Measurements from ENCODE around the gene ATP8B3.

Gene ATP8B3

DNA sequence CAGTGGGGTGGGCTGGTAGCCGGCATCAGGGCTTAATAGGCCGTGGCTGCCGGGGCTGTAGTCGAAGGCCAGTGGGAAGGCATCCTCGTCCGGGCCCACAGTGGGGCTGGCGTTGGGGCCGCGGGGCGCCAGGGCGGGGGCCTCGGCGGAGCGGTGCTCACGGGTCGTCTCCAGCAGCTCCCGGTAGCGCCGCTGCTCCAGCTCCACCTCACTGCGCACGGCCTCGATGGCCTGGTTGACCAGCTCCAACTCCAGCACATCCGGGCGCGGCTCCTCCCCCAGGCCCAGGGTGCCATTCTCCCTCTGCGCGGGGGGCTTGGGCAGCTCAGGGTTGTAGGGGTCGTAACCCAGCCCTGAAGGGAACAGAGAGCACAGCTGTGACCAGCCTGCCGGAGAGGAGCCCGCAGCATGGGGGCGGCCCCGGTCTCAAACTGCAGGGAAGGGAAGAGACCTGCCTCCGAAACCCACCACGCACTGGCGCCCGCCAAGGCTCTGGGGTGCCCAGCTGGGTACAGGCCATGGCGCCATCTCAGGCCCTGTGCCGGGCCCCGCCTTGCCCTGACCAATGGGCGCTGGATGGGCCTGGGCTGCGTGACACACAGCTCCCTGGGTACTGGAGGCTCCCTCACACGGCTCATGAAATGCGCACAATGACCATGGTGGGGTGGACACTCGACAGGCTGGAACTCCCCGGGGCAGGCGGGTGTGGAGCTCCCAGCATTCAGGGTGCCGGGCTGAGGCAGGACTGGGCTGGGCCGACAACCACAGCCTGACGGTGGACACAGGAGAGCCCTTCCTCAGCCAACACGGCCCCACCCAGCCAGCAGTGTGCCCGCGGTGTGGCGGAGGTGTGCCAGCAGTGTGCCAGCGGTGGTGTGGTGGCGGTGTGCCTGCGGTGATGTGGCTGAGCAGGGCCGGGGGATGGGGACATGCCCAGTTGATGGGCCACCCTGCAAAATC, 16.5 kb upstream of the ATP8B3 start:
- no peak overlapping the region for H3K27ac ChIP-seq (ENCODE audit: low read depth, low read length)
- peaks cover 19% of the 10 kb centered on the region for H3K4me1 ChIP-seq (ENCODE audit: insufficient read depth, low read length)
- H3K9me3 ChIP-seq (ENCODE audit: low read length), result no peaks in the 10 kb centered on the region
- H3K4me3 ChIP-seq (ENCODE audit: low read depth in 1 of 2, low read length in 2 of 2), result no peak overlapping the region
- no peak overlapping the region for H3K9ac ChIP-seq (ENCODE audit: low read length)
- H3K27me3 ChIP-seq (ENCODE audit: control insufficient read depth in 1 of 2, insufficient read depth in 2 of 2, low read length in 2 of 2), result no peaks in the 10 kb centered on the region
- H3K36me3 ChIP-seq (ENCODE audit: insufficient read depth, low read length), result peaks cover 6% of the 10 kb centered on the region

DNA sequence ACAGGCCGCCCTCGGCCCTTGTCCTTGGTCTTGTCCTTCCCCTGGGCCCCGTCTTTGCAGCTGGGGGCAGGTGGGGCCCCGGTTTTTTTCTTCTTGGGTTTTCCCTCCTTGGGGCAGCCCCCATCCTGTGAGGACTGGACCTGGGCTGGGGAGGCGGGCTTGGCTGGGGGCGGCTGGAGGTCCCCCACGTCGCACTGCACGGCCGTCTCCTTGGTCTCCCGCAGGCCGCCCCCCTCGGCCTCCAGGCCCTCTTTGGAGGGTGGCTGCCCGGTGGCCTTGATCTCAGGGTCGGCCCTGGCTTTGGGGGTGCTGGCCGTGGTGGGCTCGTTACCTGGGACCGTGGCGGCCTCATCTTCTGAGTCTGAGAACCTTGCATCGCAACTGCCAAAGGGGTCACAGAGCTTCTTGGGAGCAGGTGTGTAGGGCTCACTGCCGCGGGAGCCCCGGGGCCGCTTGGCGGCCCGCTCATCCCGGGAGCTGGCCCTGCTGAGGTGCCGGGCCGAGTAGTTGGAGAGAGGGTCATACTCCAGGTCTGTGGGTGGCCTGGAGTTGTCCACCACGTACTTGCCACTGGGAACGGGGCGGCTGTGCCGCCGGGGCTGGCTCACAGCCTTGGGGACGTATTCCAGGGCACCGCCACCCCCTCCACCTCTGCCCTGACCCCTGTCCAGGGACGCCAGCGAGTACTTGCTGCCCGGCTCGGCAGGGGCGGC, 15.6 kb upstream of the ATP8B3 start:
- Histone ChIP-seq H3K9me3 (ENCODE audit: low read length) (no peaks in the 10 kb centered on the region), H3K9ac (ENCODE audit: low read length) (no peak overlapping the region), H3K36me3 (ENCODE audit: insufficient read depth, low read length) (peaks cover 13% of the 10 kb centered on the region), H3K27me3 (ENCODE audit: control insufficient read depth in 1 of 2, insufficient read depth in 2 of 2, low read length in 2 of 2) (no peaks in the 10 kb centered on the region), H3K27ac (ENCODE audit: low read depth, low read length) (no peak overlapping the region), H3K4me3 (ENCODE audit: low read depth in 1 of 2, low read length in 2 of 2) (no peak overlapping the region), H3K4me1 (ENCODE audit: insufficient read depth, low read length) (peaks cover 19% of the 10 kb centered on the region)

DNA sequence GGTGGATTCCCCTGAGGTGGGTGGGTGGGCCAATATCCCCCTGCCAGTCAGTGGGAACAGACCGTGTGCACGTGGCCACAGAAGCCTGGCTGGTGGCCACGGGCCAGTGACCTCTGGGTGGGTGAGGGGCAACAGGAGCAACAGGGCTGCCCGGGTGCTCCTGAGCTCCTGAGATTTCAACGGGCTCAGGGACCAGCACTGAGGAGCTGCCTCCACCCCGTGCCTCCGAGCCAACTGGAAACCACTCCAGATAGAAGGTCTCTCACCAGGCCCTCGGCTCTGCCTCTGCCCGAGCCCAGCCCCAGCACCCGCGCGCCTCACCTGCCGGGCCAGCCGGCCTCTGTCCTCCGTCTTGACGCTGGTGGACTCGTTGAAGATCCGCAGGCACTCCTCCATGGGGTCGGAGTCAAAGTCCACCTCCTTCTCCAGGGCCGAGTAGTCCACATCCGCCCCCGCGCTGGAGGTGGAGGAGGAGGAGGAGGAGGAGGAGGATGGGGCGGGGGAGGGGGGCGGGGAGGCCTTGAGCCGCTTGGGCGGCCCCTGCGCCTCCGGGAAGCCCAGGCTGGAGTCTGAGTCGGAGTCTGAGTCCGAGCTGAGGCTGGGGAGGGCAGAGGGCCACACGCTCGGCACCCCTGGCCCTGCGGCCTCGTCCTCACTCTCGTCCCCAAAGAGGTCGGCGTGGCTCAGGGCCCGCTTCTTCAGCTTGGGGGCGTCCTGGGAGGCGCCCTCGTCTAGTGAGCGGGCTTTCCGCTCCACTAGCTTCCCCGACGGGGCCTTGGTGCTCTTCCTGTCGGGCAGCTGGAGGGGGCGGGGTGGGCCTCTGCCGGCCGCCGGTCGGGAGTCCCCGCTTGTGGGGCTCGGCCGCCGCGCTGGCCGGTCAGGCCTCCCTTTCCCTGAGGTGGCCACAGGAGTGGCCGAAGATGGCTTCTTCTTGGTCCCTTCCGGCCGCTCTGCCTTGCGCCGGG, 14.8 kb upstream of the ATP8B3 start:
- Histone ChIP-seq H3K27me3 (ENCODE audit: control insufficient read depth in 1 of 2, insufficient read depth in 2 of 2, low read length in 2 of 2) (no peaks in the 10 kb centered on the region), H3K9ac (ENCODE audit: low read length) (no peak overlapping the region), H3K4me3 (ENCODE audit: low read depth in 1 of 2, low read length in 2 of 2) (no peak overlapping the region), H3K9me3 (ENCODE audit: low read length) (no peaks in the 10 kb centered on the region), H3K36me3 (ENCODE audit: insufficient read depth, low read length) (peaks cover 13% of the 10 kb centered on the region), H3K27ac (ENCODE audit: low read depth, low read length) (no peak overlapping the region), H3K4me1 (ENCODE audit: insufficient read depth, low read length) (peaks cover 19% of the 10 kb centered on the region)

DNA sequence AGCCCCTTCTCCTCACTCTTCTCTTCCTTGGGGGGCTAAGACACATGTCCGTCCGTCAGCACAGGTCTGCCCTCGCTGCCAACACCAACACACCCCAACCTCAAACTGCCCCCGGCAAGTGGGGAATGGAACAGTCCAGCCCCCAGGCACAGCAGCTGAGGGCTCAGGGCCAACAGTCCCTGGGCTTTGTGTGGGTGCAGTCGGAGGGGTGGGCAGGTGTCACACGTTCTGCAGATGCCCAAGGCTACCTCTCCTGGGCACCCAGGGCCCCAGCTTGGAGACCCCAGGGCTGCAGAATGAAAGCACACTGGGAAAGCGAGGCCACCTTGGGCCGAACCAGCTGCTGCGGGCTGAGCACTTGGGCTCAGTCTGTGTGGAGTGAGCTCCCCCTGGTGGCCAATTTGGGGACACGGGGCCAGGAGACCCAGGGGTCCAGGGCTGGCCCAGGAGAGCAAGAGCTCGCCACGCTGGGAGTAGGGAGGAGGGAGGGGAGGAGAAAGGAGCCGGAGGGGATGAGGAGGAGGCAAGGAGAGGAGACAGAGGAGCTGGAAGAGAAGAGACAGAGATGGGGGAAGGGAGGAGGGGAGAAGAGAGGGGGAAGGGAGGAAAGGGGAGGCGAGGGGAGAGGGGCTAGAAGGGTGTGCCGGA, 14.0 kb upstream of the ATP8B3 start:
- no peak overlapping the region for H3K4me3 ChIP-seq (ENCODE audit: low read depth in 1 of 2, low read length in 2 of 2)
- no peak overlapping the region for H3K9ac ChIP-seq (ENCODE audit: low read length)
- H3K27ac ChIP-seq (ENCODE audit: low read depth, low read length), result no peak overlapping the region
- no peaks in the 10 kb centered on the region for H3K9me3 ChIP-seq (ENCODE audit: low read length)
- H3K36me3 ChIP-seq (ENCODE audit: insufficient read depth, low read length), result peaks cover 13% of the 10 kb centered on the region
- no peaks in the 10 kb centered on the region for H3K27me3 ChIP-seq (ENCODE audit: control insufficient read depth in 1 of 2, insufficient read depth in 2 of 2, low read length in 2 of 2)
- peaks cover 19% of the 10 kb centered on the region for H3K4me1 ChIP-seq (ENCODE audit: insufficient read depth, low read length)

DNA sequence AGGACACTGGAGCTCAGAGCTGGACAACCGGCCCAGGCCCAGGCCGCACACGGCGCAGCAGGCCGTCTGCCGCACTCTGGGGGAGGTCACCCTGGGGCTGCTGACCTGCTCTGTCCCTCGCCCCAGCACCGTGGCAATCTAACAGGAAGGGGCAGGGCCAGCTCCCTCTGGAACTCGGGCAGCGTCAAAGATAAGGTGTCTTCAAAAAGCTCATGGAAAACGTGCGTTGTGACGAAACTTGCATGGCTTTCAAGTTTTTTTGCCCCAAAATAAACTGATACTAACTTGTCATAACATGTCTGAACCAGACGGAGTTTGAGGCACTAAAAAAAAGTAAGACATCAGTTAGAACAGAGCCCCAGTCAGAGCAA, 12.2 kb upstream of the ATP8B3 start:
- Histone ChIP-seq H3K9ac (ENCODE audit: low read length) (no peak overlapping the region), H3K36me3 (ENCODE audit: insufficient read depth, low read length) (peaks cover 23% of the 10 kb centered on the region), H3K9me3 (ENCODE audit: low read length) (no peaks in the 10 kb centered on the region), H3K27me3 (ENCODE audit: control insufficient read depth in 1 of 2, insufficient read depth in 2 of 2, low read length in 2 of 2) (no peaks in the 10 kb centered on the region), H3K4me1 (ENCODE audit: insufficient read depth, low read length) (peaks cover 11% of the 10 kb centered on the region), H3K4me3 (ENCODE audit: low read depth in 1 of 2, low read length in 2 of 2) (no peak overlapping the region), H3K27ac (ENCODE audit: low read depth, low read length) (no peak overlapping the region)

DNA sequence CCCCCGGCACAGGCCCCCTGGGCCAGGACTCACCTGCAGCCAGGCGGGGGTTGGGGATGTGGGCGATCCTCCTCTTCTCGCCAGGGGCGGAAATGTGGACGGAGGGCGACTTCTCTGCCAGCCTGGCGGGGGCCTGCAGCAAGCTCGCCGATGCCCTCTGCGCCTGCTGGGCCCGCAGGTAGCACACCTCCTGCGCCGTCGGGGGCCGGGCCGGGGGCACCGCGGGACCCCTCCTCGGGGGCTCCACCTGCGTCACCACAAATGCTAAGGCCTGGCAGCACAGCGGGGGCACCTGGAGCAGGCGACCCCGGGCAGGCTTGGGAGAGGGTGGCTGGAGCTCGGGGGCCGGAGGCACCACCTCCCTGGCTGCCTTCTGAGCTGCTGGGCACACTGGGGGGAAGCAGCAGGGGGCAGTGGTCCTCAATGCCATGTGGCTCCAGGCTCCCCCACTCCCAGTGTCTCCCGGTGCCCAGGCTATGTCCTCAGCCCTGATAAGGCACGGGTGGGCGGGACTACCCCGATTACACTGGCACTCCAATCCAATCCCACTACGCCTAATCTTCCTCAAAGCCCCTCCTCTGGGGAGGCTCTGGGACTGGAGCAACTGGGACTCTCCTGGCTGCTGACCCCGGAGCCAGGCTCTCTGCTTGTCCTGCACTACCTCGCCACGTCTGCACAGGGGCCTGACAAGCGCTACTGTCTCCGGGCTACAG, 11.6 kb upstream of the ATP8B3 start:
- Histone ChIP-seq H3K27me3 (ENCODE audit: control insufficient read depth in 1 of 2, insufficient read depth in 2 of 2, low read length in 2 of 2) (no peaks in the 10 kb centered on the region), H3K27ac (ENCODE audit: low read depth, low read length) (no peak overlapping the region), H3K4me3 (ENCODE audit: low read depth in 1 of 2, low read length in 2 of 2) (no peak overlapping the region), H3K4me1 (ENCODE audit: insufficient read depth, low read length) (peaks cover 11% of the 10 kb centered on the region), H3K9ac (ENCODE audit: low read length) (no peak overlapping the region), H3K36me3 (ENCODE audit: insufficient read depth, low read length) (peaks cover 24% of the 10 kb centered on the region), H3K9me3 (ENCODE audit: low read length) (no peaks in the 10 kb centered on the region)

DNA sequence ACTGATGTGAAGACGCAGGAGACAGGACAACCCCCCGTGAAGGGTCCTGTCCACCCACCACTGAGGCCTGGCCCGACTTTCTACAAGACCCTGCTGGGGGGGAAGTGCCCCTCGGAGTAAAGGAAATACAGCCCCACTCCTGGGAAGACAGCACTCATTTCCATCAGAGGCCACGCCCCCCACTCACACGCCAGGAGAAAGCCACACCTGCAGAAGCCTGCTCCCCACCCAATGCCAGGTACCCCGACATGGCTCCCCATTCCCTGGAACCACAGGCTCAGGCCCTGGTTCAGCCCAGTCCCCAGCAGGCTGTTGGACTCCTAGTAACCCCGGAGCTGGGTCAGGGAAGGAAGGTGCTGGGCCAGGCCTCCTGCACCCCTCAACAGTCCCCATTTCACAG, 10.9 kb upstream of the ATP8B3 start:
- H3K9ac ChIP-seq (ENCODE audit: low read length), result no peak overlapping the region
- no peaks in the 10 kb centered on the region for H3K27me3 ChIP-seq (ENCODE audit: control insufficient read depth in 1 of 2, insufficient read depth in 2 of 2, low read length in 2 of 2)
- peaks cover 31% of the 10 kb centered on the region for H3K36me3 ChIP-seq (ENCODE audit: insufficient read depth, low read length)
- H3K4me1 ChIP-seq (ENCODE audit: insufficient read depth, low read length), result peaks cover 11% of the 10 kb centered on the region
- H3K4me3 ChIP-seq (ENCODE audit: low read depth in 1 of 2, low read length in 2 of 2), result no peak overlapping the region
- no peaks in the 10 kb centered on the region for H3K9me3 ChIP-seq (ENCODE audit: low read length)
- H3K27ac ChIP-seq (ENCODE audit: low read depth, low read length), result no peak overlapping the region

DNA sequence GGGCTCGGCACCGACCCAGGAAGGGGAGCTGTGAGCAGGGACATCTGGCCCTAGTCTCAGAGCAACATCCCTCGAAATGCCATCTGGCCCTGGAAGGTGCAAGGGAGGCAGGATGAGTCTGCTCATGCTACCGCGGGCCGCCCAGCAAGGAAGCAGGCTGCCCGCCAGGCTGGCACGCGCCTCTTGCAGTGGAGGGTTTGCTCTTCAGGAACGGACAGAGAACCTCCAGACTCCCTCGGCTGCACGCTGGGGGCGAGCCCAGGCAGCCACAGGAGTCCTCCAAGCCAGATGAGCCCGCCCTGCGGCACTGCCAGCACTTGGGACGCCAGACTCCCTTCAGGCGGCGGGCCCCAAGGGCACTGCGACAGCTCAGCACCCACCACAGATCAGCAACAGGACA, 10.1 kb upstream of the ATP8B3 start:
- no peaks in the 10 kb centered on the region for H3K9me3 ChIP-seq (ENCODE audit: low read length)
- H3K9ac ChIP-seq (ENCODE audit: low read length), result no peak overlapping the region
- peaks cover 39% of the 10 kb centered on the region for H3K36me3 ChIP-seq (ENCODE audit: insufficient read depth, low read length)
- no peak overlapping the region for H3K4me3 ChIP-seq (ENCODE audit: low read depth in 1 of 2, low read length in 2 of 2)
- peaks cover 11% of the 10 kb centered on the region for H3K4me1 ChIP-seq (ENCODE audit: insufficient read depth, low read length)
- no peaks in the 10 kb centered on the region for H3K27me3 ChIP-seq (ENCODE audit: control insufficient read depth in 1 of 2, insufficient read depth in 2 of 2, low read length in 2 of 2)
- H3K27ac ChIP-seq (ENCODE audit: low read depth, low read length), result no peak overlapping the region

DNA sequence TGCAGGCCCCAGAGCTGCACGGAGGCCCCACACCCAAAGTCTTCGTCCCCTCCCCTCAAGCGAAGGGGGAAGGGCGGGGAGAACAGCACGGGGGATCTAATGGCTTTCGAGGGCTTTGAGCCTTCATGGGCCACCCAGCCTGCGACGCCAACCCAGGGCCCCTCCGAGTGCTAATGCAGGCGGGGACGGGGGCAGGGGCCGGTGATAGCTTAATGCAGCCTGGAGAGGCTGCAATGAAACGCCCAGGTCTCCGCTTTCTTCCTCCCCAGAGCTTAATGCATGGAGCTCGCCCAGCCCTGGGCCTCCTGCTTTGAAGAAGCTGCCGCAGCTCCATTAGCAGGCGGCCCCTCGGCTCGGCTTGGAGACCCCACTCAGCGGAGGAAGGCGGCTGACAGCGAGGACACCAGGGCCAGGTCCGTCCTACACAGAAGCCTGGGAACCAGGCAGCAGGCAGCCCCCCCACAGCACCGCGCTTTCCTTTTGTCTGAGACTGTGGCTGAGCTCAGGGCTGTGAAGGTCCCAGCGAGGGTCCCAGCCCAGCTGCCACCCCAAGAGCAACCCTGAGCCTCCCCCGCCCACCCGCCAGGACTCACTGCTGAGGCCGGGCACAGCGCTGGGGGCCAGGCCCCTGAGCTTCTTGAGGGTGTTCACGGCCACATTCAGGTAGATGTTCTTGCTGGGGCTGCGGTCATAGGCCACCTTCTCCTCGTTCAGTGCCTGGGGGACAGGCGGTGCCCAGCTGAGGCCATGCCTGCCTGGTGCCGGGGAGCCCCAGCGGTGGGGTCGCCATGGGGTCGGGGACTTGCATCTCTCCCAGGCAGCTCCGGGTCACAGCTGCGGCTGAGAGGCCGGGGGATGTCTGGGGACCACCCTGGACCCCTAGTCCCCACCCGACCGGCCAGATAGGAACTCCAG, 7.5 kb upstream of the ATP8B3 start:
- Histone ChIP-seq H3K9ac (ENCODE audit: low read length) (no peak overlapping the region), H3K36me3 (ENCODE audit: insufficient read depth, low read length) (peaks cover 45% of the 10 kb centered on the region), H3K9me3 (ENCODE audit: low read length) (no peaks in the 10 kb centered on the region), H3K27me3 (ENCODE audit: control insufficient read depth in 1 of 2, insufficient read depth in 2 of 2, low read length in 2 of 2) (no peaks in the 10 kb centered on the region), H3K4me1 (ENCODE audit: insufficient read depth, low read length) (no peaks in the 10 kb centered on the region), H3K27ac (ENCODE audit: low read depth, low read length) (no peak overlapping the region), H3K4me3 (ENCODE audit: low read depth in 1 of 2, low read length in 2 of 2) (no peak overlapping the region)
